ENCODE measurements around the gene PNLIP.

PNLIP gene

GRCh38 chr10:116612107-116612769 is 66.5 kb downstream of the PNLIP start:
- H3K4me3 ChIP-seq (ENCODE audit: low read depth, low read length): no peak overlapping the region
- TF ChIP-seq MAX (IDR thresholded peaks at IDR 0.05; ENCODE audit: low read depth, low read length) (no peak), POLR2A (IDR thresholded peaks at IDR 0.05; ENCODE audit: extremely low read depth, insufficient read length) (no peak), MYC (IDR thresholded peaks at IDR 0.05; ENCODE audit: low read depth, low read length) (no peak), CTCF (IDR thresholded peaks at IDR 0.05; ENCODE audit: low read depth, low read length) (no peak)
- no peak for DNase-seq (ENCODE audit: low read depth)

- TF ChIP-seq MYC (IDR thresholded peaks at IDR 0.05; ENCODE audit: low read depth, low read length): no peak
- TF ChIP-seq MAX (IDR thresholded peaks at IDR 0.05; ENCODE audit: low read depth, low read length): no peak
- TF ChIP-seq CTCF (IDR thresholded peaks at IDR 0.05; ENCODE audit: low read depth, low read length): no peak
- no peak for TF ChIP-seq POLR2A (IDR thresholded peaks at IDR 0.05; ENCODE audit: extremely low read depth, insufficient read length)
- DNase-seq (ENCODE audit: low read depth): no peak
- no peak overlapping the region for H3K4me3 ChIP-seq (ENCODE audit: low read depth, low read length)
These were observed 67.7 kb downstream of the PNLIP start for GRCh38 chr10:116613471-116613870.

GRCh38 chr10:116614796-116615195 is 69.1 kb downstream of the PNLIP start:
- no peak for DNase-seq (ENCODE audit: low read depth)
- no peak for TF ChIP-seq MYC (IDR thresholded peaks at IDR 0.05; ENCODE audit: low read depth, low read length)
- TF ChIP-seq CTCF (IDR thresholded peaks at IDR 0.05; ENCODE audit: low read depth, low read length): no peak
- TF ChIP-seq POLR2A (IDR thresholded peaks at IDR 0.05; ENCODE audit: extremely low read depth, insufficient read length): no peak
- TF ChIP-seq MAX (IDR thresholded peaks at IDR 0.05; ENCODE audit: low read depth, low read length): no peak
- no peak overlapping the region for H3K4me3 ChIP-seq (ENCODE audit: low read depth, low read length)

- no peak overlapping the region for H3K4me3 ChIP-seq (ENCODE audit: low read depth, low read length)
- DNase-seq (ENCODE audit: low read depth): no peak
- TF ChIP-seq MYC (IDR thresholded peaks at IDR 0.05; ENCODE audit: low read depth, low read length) (no peak), MAX (IDR thresholded peaks at IDR 0.05; ENCODE audit: low read depth, low read length) (no peak), POLR2A (IDR thresholded peaks at IDR 0.05; ENCODE audit: extremely low read depth, insufficient read length) (no peak), CTCF (IDR thresholded peaks at IDR 0.05; ENCODE audit: low read depth, low read length) (no peak)
These were observed 69.6 kb downstream of the PNLIP start for GRCh38 chr10:116615199-116615776.

Measured in NB4 (cell line).